KOPT-K1 (cell line): ENCODE data around the gene NDUFS7.

Source experiments
- H3K27ac ChIP-seq: fragments of 200-600 bp; sonication (generic); 2 replicates; pipeline ENCODE4 v1.5.1; 2016; ENCODE audit warnings: antibody characterized with exemption, mild to moderate bottlenecking, low read depth, low read length; ENCODE audit not compliant: poor library complexity, severe bottlenecking
- H3K36me3 ChIP-seq: fragments of 200-600 bp; sonication (generic); 2 replicates; pipeline ENCODE4 v1.5.1; 2017; ENCODE audit warnings: antibody characterized with exemption, mild to moderate bottlenecking, low read length, moderate library complexity; ENCODE audit not compliant: insufficient read depth
- H3K9me3 ChIP-seq: fragments of 200-600 bp; sonication (generic); 2 replicates; pipeline ENCODE4 v1.5.1; 2017; ENCODE audit warnings: antibody characterized with exemption, low read length, mild to moderate bottlenecking; ENCODE audit not compliant: insufficient read depth, poor library complexity, severe bottlenecking

NDUFS7 gene

GRCh38 chr19:1388637-1389026 lies 4.9 kb downstream of the NDUFS7 start:
- Histone ChIP-seq H3K36me3 (peaks cover 49% of the 10 kb centered on the region), H3K9me3 (no peaks in the 10 kb centered on the region), H3K27ac (no peak overlapping the region)

- Histone ChIP-seq H3K36me3 (peaks cover 55% of the 10 kb centered on the region), H3K27ac (no peak overlapping the region), H3K9me3 (no peaks in the 10 kb centered on the region)
Observed at GRCh38 chr19:1389033-1389940, 5.6 kb downstream of the NDUFS7 start.

- Histone ChIP-seq H3K36me3 (peaks cover 56% of the 10 kb centered on the region), H3K9me3 (no peaks in the 10 kb centered on the region), H3K27ac (no peak overlapping the region)
Observed at GRCh38 chr19:1390890-1391423, 7.2 kb downstream of the NDUFS7 start.

- Histone ChIP-seq H3K27ac (no peak overlapping the region), H3K9me3 (no peaks in the 10 kb centered on the region), H3K36me3 (peaks cover 62% of the 10 kb centered on the region)
Observed at GRCh38 chr19:1392407-1392806, 8.7 kb downstream of the NDUFS7 start.

- H3K27ac ChIP-seq, result no peak overlapping the region
- H3K9me3 ChIP-seq, result no peaks in the 10 kb centered on the region
- H3K36me3 ChIP-seq, result peaks cover 67% of the 10 kb centered on the region
Observed at GRCh38 chr19:1392939-1393530, 9.3 kb downstream of the NDUFS7 start.

GRCh38 chr19:1393841-1394240 lies 10.1 kb downstream of the NDUFS7 start:
- no peaks in the 10 kb centered on the region for H3K9me3 ChIP-seq
- peaks cover 67% of the 10 kb centered on the region for H3K36me3 ChIP-seq
- H3K27ac ChIP-seq, result no peak overlapping the region

- Histone ChIP-seq H3K36me3 (peaks cover 67% of the 10 kb centered on the region), H3K9me3 (no peaks in the 10 kb centered on the region), H3K27ac (no peak overlapping the region)
Observed at GRCh38 chr19:1394252-1395193, 10.8 kb downstream of the NDUFS7 start.

- H3K27ac ChIP-seq, result no peak overlapping the region
- H3K36me3 ChIP-seq, result peaks cover 64% of the 10 kb centered on the region
- no peaks in the 10 kb centered on the region for H3K9me3 ChIP-seq
Observed at GRCh38 chr19:1395194-1396018, 11.7 kb downstream of the NDUFS7 start.

GRCh38 chr19:1396019-1396767 lies 12.5 kb downstream of the NDUFS7 start:
- Histone ChIP-seq H3K36me3 (peaks cover 56% of the 10 kb centered on the region), H3K27ac (no peak overlapping the region), H3K9me3 (no peaks in the 10 kb centered on the region)

GRCh38 chr19:1396768-1397679 lies 13.3 kb downstream of the NDUFS7 start:
- Histone ChIP-seq H3K27ac (no peak overlapping the region), H3K9me3 (no peaks in the 10 kb centered on the region), H3K36me3 (peaks cover 51% of the 10 kb centered on the region)

- Histone ChIP-seq H3K36me3 (peaks cover 43% of the 10 kb centered on the region), H3K9me3 (no peaks in the 10 kb centered on the region), H3K27ac (no peak overlapping the region)
Observed at GRCh38 chr19:1397838-1398237, 14.1 kb downstream of the NDUFS7 start.

- peaks cover 30% of the 10 kb centered on the region for H3K36me3 ChIP-seq
- no peaks in the 10 kb centered on the region for H3K9me3 ChIP-seq
- H3K27ac ChIP-seq, result no peak overlapping the region
Observed at GRCh38 chr19:1399079-1399478, 15.4 kb downstream of the NDUFS7 start.

GRCh38 chr19:1399745-1400144 lies 16.0 kb downstream of the NDUFS7 start:
- no peaks in the 10 kb centered on the region for H3K9me3 ChIP-seq
- H3K36me3 ChIP-seq, result peaks cover 28% of the 10 kb centered on the region
- no peak overlapping the region for H3K27ac ChIP-seq
